GM06990 (cell line): ENCODE data around the gene KNOP1.

Source experiments
- DNase-seq: peaks from one replicate; pipeline ENCODE4 v3.0.0-alpha.2; 2011; ENCODE audit not compliant: insufficient read length; ENCODE audit errors: extremely low read depth
- H3K27me3 ChIP-seq: replicated peaks from 2 replicates; pipeline ENCODE4 v1.6.0; 2011; ENCODE audit warnings: low read length; ENCODE audit not compliant: control insufficient read depth, insufficient read depth
- H3K36me3 ChIP-seq: 2 replicates; pipeline ENCODE4 v1.5.1; 2011; ENCODE audit warnings: low read length; ENCODE audit not compliant: control insufficient read depth, insufficient read depth
- H3K4me3 ChIP-seq: replicated peaks from 2 replicates; pipeline ENCODE4 v1.5.1; 2011; ENCODE audit warnings: low read depth, mild to moderate bottlenecking, control low read depth, low read length
- TF ChIP-seq, protein P1 (sequence below): IDR thresholded peaks from 2 replicates; pipeline ENCODE4 v1.5.1; 2011; ENCODE audit warnings: low read length, control low read depth, mild to moderate bottlenecking, inconsistent platforms; ENCODE audit not compliant: insufficient read depth, poor library complexity, severe bottlenecking

Gene KNOP1

GRCh38 chr16:19659554-19659953, 58.5 kb downstream of the KNOP1 start:
- TF ChIP-seq, protein P1, sequence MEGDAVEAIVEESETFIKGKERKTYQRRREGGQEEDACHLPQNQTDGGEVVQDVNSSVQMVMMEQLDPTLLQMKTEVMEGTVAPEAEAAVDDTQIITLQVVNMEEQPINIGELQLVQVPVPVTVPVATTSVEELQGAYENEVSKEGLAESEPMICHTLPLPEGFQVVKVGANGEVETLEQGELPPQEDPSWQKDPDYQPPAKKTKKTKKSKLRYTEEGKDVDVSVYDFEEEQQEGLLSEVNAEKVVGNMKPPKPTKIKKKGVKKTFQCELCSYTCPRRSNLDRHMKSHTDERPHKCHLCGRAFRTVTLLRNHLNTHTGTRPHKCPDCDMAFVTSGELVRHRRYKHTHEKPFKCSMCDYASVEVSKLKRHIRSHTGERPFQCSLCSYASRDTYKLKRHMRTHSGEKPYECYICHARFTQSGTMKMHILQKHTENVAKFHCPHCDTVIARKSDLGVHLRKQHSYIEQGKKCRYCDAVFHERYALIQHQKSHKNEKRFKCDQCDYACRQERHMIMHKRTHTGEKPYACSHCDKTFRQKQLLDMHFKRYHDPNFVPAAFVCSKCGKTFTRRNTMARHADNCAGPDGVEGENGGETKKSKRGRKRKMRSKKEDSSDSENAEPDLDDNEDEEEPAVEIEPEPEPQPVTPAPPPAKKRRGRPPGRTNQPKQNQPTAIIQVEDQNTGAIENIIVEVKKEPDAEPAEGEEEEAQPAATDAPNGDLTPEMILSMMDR, result no peak
- H3K36me3 ChIP-seq, result peaks cover 5% of the 10 kb centered on the region
- H3K4me3 ChIP-seq, result no peak overlapping the region
- DNase-seq, result no peak
- H3K27me3 ChIP-seq, result no peaks in the 10 kb centered on the region

DNA sequence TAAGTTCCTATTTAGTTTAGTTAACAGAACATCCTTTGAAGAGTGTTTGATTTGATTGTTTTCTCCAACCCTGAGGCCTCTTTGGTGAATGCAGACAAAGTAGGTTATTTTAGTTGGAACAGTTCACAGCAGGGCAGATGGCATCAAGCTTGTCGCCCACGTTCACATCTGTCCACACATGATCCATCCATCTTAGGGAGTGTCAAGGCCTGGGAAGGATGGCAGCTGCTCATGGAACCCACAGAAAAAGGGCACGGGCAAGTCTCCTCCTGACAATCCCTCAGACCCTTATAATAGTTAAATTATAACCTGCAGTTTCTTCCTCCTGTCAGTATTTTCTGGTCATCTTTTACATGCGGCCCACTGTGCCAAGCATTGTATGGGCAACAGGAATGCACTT, 60.2 kb downstream of the KNOP1 start:
- TF ChIP-seq, protein P1, result no peak
- Histone ChIP-seq H3K27me3 (no peaks in the 10 kb centered on the region), H3K36me3 (peaks cover 10% of the 10 kb centered on the region), H3K4me3 (no peak overlapping the region)
- no peak for DNase-seq

DNA sequence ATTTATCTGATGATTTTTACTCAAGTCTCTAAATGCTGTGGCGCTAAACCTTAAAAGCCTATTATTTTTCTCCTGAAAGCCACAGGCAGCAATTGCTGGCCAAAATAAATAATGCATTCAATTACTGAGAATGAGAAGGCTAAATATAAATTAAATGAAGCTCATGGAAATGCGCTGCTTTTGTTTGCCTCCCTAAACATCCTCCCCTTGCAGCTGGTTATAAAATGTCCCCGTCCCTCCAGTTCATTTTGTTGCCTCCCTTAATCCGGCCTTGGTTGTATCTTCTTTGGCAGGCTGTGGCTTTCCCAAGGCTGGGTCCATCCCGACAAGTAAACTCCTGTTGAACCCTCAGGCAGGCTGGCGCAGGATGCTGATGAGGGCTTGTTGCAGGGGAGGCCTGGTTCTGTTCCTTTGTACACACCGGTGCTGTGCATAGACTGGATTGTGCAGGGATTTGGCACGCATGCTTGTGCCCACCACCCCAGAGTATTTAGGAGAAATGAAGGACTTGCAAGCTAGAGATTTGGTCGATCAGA, 62.7 kb downstream of the KNOP1 start:
- Histone ChIP-seq H3K36me3 (peaks cover 13% of the 10 kb centered on the region), H3K4me3 (no peak overlapping the region), H3K27me3 (no peaks in the 10 kb centered on the region)
- TF ChIP-seq, protein P1, result no peak
- no peak for DNase-seq

GRCh38 chr16:19654147-19654546, 63.9 kb downstream of the KNOP1 start:
- Histone ChIP-seq H3K36me3 (peaks cover 13% of the 10 kb centered on the region), H3K4me3 (no peak overlapping the region), H3K27me3 (no peaks in the 10 kb centered on the region)
- TF ChIP-seq, protein P1, result no peak
- DNase-seq, result no peak
